ENCODE results near the gene VAC14.

The VAC14 gene

DNA sequence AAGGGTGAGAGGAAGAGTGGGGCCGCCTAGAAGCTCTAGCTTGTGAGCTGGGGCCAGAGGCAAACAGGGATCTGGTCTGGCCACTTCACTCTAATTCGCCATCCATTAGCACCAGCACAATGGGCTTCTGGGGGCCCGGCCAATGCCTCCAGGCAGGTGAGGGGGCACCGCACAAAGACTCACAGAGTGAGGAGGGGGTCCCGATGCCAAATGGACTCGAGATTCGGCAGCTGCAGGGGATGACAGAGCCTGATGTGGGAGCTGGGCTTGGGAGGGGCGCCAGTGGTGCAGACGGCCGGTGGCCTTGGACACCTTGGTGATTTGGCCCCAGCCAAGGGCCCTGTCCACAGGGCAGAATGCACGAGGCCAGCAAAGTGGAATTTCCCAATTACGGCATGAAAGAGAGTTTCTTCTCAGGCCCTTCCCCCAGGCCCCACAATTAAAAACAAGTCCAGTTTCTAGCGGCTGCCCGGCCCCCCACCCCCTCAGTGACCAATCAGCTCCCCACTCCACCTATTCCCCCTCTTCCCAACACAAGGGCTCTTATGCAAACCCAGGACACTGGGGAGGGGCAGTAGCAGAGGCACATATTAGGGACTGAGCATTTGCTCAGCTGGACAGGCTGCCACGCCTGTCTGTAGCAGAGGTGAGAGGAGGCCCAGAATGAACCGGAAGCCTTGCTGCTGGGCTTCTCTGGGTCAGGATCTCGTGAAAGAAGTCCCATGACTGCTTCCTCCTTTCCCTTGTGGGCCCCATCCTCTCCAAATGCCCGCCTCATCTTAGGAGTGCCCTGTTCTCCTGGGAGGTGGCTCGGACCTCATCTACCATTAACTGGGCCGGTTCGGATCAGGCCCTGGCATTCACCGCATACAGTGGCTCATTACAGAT, 75.7 kb downstream of the VAC14 start:
- Mint-ChIP-seq H3K27ac (peak overlapping the region; percentile 58), H3K4me1 (ENCODE audit: low read depth) (peaks cover 53% of the 10 kb centered on the region), H3K9me3 (no peaks in the 10 kb centered on the region), H3K4me3 (no peak overlapping the region), H3K36me3 (ENCODE audit: low read depth) (peaks cover 100% of the 10 kb centered on the region), H3K27me3 (no peaks in the 10 kb centered on the region)
- intact Hi-C loops (cut with micrococcal nuclease): no loop called here

DNA sequence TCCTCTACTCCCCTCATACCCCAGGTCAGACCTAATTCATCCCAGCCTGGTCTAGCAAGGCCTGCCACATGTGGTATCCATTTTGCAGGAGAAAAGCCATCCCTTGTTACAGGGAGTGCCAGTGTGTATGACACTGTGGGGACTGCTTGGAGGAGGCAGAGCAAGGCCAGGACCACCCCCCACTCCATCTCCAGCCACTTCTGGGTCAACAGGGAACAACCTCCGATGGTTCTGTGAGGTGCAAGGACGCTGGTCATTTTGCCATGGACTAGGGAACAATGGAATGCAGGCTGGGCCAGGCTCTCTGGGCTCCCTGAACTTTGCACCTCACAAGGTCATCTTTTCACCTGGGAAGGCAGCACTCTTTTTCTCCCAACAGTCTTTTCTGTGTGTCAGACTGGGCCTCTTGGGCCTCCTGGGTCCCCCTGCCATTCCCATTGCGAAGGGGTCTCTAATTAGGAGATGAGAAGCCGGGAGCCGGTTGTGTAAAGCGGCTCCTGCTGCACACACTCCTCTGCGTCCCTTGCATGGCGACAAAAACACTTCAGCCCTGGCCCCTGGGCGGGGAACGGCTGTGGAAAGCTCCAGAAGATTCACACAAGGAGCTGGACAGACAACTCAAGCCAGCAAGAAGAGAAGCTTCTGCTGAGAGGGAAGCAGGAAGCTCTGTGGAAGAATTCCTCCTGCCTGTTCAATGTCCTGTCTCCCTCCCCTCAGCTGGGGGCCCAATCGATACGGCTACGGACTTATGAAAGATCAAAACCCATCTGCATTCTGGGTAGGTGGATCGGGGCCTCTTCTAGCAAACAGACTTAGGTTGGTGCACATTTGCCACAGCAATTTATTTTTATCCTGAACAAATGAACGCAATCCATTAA, 76.6 kb downstream of the VAC14 start:
- Mint-ChIP-seq H3K36me3 (ENCODE audit: low read depth) (peaks cover 100% of the 10 kb centered on the region), H3K27me3 (no peaks in the 10 kb centered on the region), H3K27ac (peak overlapping the region; percentile 58), H3K4me1 (ENCODE audit: low read depth) (peaks cover 44% of the 10 kb centered on the region), H3K4me3 (no peak overlapping the region), H3K9me3 (no peaks in the 10 kb centered on the region)
- intact Hi-C loops (cut with micrococcal nuclease): no loop called here

DNA sequence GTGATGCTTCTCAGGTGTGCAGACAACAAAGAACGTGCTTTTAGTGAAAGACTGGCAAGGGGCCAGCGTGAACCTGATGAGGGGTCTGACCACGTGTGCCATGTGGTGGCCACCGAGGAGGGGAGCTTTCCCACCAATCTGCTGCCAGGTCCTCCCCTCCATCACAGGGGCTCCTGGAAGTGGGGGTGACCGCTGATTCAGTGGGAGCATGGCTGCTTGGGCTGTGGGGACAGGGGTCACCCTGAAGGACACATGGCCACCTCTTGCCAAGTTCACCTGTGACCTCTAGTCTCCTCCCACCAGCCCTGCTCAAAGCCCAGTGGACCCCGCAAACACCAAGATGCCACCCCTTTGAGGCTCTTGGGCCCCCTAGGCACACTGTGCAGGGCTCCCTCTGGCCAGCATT, 77.2 kb downstream of the VAC14 start:
- H3K27me3 Mint-ChIP-seq: no peaks in the 10 kb centered on the region

DNA sequence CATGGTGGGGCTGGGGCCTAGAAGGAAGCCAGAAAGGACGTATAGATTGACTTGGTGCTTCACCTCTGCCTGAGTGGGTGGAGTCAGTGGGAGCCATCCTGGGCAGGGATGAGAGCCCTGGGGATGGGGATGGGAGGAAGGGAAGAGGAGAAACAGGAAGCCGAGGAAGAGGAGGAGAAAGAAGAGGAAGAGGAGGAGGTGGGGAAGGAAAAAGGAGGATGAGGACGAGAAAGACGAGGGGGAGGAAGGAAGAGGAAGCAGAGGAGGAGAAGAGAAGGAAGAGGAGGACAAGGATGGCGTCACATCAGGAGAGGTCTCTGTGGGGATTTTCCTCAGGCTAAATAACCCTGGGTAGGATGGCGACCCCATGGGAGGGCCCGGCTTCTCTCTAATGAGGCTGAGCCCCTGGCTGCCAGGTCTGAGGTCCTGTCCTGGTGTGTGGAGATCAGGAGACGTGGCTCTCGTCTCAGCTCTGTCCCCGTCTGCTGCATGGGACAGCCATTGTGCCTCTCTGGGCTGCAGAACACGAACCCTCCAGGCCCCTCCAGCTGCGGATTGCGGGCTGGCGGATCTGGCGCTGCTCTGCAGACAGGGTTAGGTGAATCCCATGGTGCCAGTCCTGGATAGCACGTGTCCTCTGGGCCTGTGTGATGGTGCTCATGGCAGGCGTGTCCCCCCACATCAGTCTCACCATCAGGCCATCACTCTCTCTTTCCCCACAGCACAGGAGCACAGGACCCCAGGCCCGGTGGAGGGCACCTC, 79.6 kb downstream of the VAC14 start:
- Mint-ChIP-seq H3K27ac (no peak overlapping the region), H3K9me3 (no peaks in the 10 kb centered on the region), H3K4me3 (no peak overlapping the region), H3K27me3 (no peaks in the 10 kb centered on the region), H3K36me3 (ENCODE audit: low read depth) (peaks cover 100% of the 10 kb centered on the region), H3K4me1 (ENCODE audit: low read depth) (peaks cover 19% of the 10 kb centered on the region)
- intact Hi-C loops (cut with micrococcal nuclease): no loop called here

More for the DNA sequence above, 77.2 kb downstream of the VAC14 start:
- intact Hi-C loops (cut with micrococcal nuclease): no loop called here
- Mint-ChIP-seq H3K9me3 (no peaks in the 10 kb centered on the region), H3K27ac (no peak overlapping the region), H3K36me3 (ENCODE audit: low read depth) (peaks cover 100% of the 10 kb centered on the region), H3K4me1 (ENCODE audit: low read depth) (peaks cover 38% of the 10 kb centered on the region), H3K4me3 (no peak overlapping the region)

DNA sequence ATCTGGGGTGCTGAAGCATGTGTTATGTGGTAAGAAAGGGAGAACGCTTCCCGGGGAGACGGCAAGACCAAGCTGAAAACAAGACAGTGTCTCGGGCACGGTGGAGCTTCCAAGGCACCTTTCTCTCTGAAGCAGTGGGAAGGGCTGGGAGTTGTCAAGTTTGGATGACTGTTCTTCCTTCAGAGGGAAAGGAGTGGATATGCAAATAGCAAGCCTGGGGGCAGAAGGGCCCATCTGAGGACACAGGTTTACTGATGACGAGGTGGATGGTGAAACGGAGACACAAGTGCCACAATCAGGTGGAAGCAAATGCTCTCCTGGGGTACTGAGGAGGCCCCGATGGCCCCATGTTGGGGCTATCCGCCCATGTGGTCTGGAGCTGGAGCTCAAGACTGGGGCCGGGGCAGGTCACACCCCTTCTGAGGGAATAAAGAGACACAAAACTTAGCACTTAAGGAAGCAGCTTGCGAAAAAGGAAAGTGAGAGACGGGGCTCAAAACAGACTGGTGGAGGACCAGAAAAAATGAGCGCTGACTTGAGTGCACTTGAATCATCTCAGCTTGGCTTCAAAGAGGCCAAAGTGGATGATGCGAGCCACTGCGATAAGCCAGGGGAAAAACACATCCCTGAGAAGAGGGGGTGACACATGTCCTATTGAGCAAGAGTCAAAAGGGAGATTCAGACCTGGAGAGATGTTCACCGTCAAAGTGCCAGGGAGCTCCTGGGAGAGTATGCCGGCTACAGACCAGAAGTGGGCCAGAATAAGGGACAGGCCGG, 80.3 kb downstream of the VAC14 start:
- Mint-ChIP-seq H3K9me3 (no peaks in the 10 kb centered on the region), H3K27me3 (no peaks in the 10 kb centered on the region), H3K36me3 (ENCODE audit: low read depth) (peaks cover 100% of the 10 kb centered on the region), H3K27ac (no peak overlapping the region), H3K4me3 (no peak overlapping the region), H3K4me1 (ENCODE audit: low read depth) (peaks cover 11% of the 10 kb centered on the region)
- intact Hi-C loops (cut with micrococcal nuclease): no loop called here

DNA sequence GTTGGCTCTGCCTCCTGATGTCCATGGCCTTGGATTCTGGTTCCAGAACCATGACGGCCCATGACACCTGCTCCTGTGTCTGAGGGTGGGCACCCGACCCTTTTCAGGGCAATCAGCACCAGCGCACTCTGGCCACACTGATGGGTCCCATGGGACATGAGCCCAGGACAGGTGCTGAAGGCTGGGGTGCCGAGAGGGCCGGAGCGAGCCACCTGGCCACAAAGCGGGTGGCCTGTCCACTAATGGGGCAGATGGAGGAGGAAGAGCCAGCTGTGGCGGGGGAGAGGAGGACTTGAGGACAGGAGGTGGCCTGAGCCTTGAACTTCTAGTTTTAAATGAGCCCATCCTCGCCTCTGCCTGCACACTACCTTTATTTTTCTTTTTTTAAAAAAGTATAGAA, 83.9 kb downstream of the VAC14 start:
- Mint-ChIP-seq H3K36me3 (ENCODE audit: low read depth) (peaks cover 100% of the 10 kb centered on the region), H3K27me3 (no peaks in the 10 kb centered on the region), H3K4me1 (ENCODE audit: low read depth) (peaks cover 7% of the 10 kb centered on the region), H3K27ac (no peak overlapping the region), H3K9me3 (no peaks in the 10 kb centered on the region), H3K4me3 (no peak overlapping the region)
- intact Hi-C loops (cut with micrococcal nuclease): no loop called here

DNA sequence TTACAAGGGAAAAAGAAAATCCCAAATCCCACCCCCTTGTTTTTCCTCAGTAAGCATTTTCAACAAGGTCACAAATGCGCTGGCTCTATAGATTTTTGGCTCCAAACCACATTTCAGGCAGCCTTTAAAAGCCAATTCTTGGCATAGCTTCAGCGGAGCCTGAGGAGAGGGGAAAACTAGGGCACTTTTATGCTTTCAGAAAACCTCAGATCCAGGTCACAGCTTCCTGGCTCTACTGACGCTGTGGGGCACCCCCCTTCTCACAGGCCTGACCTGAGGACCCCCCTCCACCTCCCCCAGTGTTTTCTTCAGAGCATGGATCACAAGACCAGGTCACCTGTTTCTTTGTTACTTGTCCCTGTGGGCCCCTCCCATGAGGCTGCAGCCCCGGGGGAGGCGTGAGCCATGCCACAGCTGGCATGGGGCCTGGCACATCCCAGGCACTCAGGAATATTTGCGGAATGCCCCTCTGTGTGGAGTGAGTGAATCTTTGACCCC, 85.0 kb downstream of the VAC14 start:
- Mint-ChIP-seq H3K27me3 (no peaks in the 10 kb centered on the region), H3K9me3 (no peaks in the 10 kb centered on the region), H3K4me3 (no peak overlapping the region), H3K27ac (no peak overlapping the region), H3K36me3 (ENCODE audit: low read depth) (peaks cover 100% of the 10 kb centered on the region), H3K4me1 (ENCODE audit: low read depth) (no peaks in the 10 kb centered on the region)
- intact Hi-C loops (cut with micrococcal nuclease): no loop called here

DNA sequence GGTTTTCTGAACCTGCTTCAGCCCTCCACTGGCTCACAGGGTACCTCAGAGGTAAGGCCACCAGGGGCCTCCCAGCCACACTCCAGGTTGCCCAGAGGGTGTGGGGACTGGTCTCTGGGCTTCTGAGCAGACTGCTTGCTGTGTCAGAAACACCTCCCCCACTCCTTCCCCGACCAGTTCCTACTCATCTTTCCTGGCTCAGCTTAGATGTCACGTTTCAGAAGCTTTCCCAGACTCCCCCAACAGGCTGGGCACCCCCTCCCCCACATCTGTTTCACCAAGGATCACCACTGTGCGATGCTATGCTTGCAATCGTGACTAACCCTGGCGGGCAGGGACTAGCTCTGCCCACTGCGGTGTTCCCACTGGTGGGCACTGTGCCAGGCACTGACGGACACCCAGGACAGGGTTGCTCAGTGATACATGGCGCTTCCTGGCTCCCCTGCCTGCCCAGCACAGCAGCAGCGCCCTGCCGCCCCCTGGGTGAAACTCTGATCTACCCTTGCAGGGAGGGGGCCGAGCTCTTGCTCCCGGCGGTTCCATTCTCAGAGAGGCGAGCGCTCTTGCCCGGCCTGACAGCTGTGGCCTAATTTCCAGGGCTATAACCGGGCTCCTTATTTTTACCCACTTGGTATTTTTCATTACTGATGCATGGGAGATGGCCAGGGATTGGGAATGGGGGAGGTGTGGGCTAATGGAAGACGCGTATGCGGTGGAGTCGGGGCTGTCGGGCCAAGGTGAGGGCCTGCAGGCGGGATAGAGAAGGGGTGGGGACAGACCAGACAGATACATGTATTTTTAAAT, 85.7 kb downstream of the VAC14 start:
- Mint-ChIP-seq H3K4me1 (ENCODE audit: low read depth) (no peaks in the 10 kb centered on the region), H3K27ac (no peak overlapping the region), H3K9me3 (no peaks in the 10 kb centered on the region), H3K36me3 (ENCODE audit: low read depth) (peaks cover 100% of the 10 kb centered on the region), H3K27me3 (no peaks in the 10 kb centered on the region), H3K4me3 (no peak overlapping the region)
- intact Hi-C loops (cut with micrococcal nuclease): no loop called here

DNA sequence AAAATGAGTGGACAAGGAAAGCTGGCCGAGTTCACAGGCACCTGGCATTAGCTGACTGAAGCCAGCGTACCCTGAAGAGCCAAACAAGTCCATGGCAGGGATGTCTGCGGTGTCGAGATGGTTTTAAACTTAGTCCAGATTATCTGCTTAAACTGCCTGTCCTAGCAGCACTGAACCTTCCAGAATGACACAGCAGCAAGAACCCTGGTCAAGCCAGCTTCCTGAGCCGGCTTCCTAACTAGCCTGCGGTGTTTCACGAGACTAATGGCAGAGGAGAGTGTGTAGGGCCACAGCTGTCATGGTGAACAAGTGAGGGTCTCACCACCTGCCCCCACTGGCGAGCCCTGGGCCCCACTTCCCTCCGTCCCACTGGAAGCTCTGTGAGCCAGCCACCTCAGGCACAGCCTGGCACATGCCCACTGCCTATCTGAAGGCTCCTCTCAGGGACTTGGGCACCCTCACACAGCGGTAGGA, 86.3 kb downstream of the VAC14 start:
- no peak overlapping the region for H3K27ac Mint-ChIP-seq
- no peak overlapping the region for H3K4me3 Mint-ChIP-seq
- H3K4me1 Mint-ChIP-seq (ENCODE audit: low read depth): no peaks in the 10 kb centered on the region
- no peaks in the 10 kb centered on the region for H3K27me3 Mint-ChIP-seq
- H3K36me3 Mint-ChIP-seq (ENCODE audit: low read depth): peaks cover 98% of the 10 kb centered on the region
- intact Hi-C loops (cut with micrococcal nuclease): no loop called here
- no peaks in the 10 kb centered on the region for H3K9me3 Mint-ChIP-seq

DNA sequence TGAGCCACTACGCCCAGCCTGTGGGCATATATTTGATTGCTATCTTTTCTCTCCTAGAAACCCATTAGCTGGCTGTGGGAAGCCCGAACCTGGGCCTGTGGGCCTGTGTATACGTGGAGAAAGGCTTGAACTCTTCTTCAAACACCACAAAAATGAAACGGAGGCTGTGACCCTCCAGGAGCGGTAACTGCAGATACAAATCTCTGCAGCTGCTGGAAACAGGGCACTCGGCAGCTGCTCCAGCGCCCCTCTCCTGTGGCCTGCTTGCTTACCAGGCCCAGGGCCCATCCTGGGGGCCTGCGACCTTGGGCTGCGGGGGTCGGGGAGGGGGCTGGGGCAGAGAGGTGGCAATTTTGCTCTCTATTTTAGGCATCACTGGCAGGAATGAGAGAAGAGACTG, 87.1 kb downstream of the VAC14 start:
- Mint-ChIP-seq H3K27me3 (no peaks in the 10 kb centered on the region), H3K36me3 (ENCODE audit: low read depth) (peaks cover 98% of the 10 kb centered on the region), H3K4me1 (ENCODE audit: low read depth) (no peaks in the 10 kb centered on the region), H3K27ac (no peak overlapping the region), H3K4me3 (no peak overlapping the region), H3K9me3 (no peaks in the 10 kb centered on the region)
- intact Hi-C loops (cut with micrococcal nuclease): no loop called here

DNA sequence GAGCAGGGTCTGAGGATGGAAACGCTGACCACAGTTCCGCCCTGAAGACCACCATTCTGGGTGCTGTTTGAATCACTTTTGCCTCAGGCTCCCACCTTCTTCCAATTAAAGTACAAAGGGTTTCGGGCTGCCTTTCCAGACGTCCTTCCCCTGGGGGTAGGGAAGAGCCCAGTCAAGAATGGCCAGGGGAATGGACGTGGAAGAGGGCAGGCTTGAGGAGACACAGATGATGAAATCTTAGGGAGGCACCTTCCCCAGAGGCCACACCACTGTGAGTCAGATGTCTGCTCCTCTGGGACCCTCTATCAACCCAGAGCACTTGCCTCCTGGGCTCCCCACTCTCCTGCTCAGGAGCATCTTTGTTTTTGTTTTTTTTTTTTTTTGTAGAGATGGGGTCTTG, 87.6 kb downstream of the VAC14 start:
- intact Hi-C loops (cut with micrococcal nuclease): no loop called here
- H3K27ac Mint-ChIP-seq: no peak overlapping the region
- H3K9me3 Mint-ChIP-seq: no peaks in the 10 kb centered on the region
- no peaks in the 10 kb centered on the region for H3K27me3 Mint-ChIP-seq
- peaks cover 98% of the 10 kb centered on the region for H3K36me3 Mint-ChIP-seq (ENCODE audit: low read depth)
- H3K4me1 Mint-ChIP-seq (ENCODE audit: low read depth): no peaks in the 10 kb centered on the region
- H3K4me3 Mint-ChIP-seq: no peak overlapping the region

DNA sequence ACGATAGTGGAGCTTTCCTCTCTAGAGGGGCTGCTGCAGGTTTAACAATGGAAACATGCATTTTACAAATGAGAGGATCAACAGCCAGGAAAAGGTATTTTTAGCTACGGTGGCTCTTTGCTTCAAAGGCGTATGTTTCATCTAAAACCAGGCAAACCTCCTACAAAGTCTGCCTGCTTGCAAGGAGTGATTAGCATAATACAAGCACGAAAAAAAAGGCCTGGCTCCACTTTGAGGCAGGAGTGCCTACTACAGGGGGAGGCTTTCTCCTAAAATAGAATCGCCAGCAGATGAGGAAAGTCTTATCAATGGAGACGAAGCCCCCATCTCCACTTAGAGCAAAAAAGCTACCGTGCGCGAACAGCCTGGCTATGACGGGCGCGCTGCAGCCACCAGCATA, 88.0 kb downstream of the VAC14 start:
- Mint-ChIP-seq H3K9me3 (no peaks in the 10 kb centered on the region), H3K4me1 (ENCODE audit: low read depth) (no peaks in the 10 kb centered on the region), H3K27me3 (no peaks in the 10 kb centered on the region), H3K36me3 (ENCODE audit: low read depth) (peaks cover 98% of the 10 kb centered on the region), H3K4me3 (no peak overlapping the region), H3K27ac (no peak overlapping the region)
- intact Hi-C loops (cut with micrococcal nuclease): no loop called here
